Endothelial cell (in vitro differentiated cells): ENCODE measurements around the gene KIF26A. TPM values are rescaled to one million over a fixed set of nuclear protein-coding genes. Genes with fewer than 3 reads are reported as not detected.

Source experiments
- DNase-seq: peaks from one replicate; pipeline ENCODE4 v3.0.0; 2021; ENCODE audit warnings: low spot score
- H3K27ac Mint-ChIP-seq: one replicate; pipeline ENCODE4 v1.8.0; 2021; ENCODE audit warnings: mixed read lengths, inconsistent platforms; ENCODE audit not compliant: unreplicated experiment
- H3K27me3 Mint-ChIP-seq: one replicate; pipeline ENCODE4 v1.8.0; 2021; ENCODE audit warnings: mild to moderate bottlenecking, moderate library complexity, mixed read lengths, inconsistent platforms; ENCODE audit not compliant: unreplicated experiment
- H3K36me3 Mint-ChIP-seq: one replicate; pipeline ENCODE4 v1.8.0; 2021; ENCODE audit warnings: mild to moderate bottlenecking, low read depth, mixed read lengths, inconsistent platforms; ENCODE audit not compliant: unreplicated experiment
- H3K4me1 Mint-ChIP-seq: one replicate; pipeline ENCODE4 v1.8.0; 2021; ENCODE audit warnings: mild to moderate bottlenecking, mixed read lengths, inconsistent platforms; ENCODE audit not compliant: unreplicated experiment
- H3K4me3 Mint-ChIP-seq: one replicate; pipeline ENCODE4 v1.8.0; 2021; ENCODE audit warnings: mild to moderate bottlenecking, mixed read lengths, inconsistent platforms; ENCODE audit not compliant: unreplicated experiment
- H3K9me3 Mint-ChIP-seq: one replicate; pipeline ENCODE4 v1.8.0; 2021; ENCODE audit warnings: mixed read lengths, inconsistent platforms; ENCODE audit not compliant: unreplicated experiment
- CTCF ChIP-seq: fragments of 200-600 bp; sonication (generic); IDR thresholded peaks from one replicate; pipeline ENCODE4 v1.5.0; 2021; ENCODE audit warnings: antibody characterized with exemption; ENCODE audit not compliant: unreplicated experiment
- total RNA-seq: library from RNA; stranded (reverse); fragmentation: NEBNext Ultra II Directional; extraction: Animal tissue kit (Norgen Biotek cat#: 25700); gene quantifications from one replicate; pipeline ENCODE4 v1.2.1, GENCODE V29; 2021; ENCODE audit not compliant: unreplicated experiment

The KIF26A gene
- total RNA-seq, 1 donor from 2014 or later: 96.9 TPM

DNA sequence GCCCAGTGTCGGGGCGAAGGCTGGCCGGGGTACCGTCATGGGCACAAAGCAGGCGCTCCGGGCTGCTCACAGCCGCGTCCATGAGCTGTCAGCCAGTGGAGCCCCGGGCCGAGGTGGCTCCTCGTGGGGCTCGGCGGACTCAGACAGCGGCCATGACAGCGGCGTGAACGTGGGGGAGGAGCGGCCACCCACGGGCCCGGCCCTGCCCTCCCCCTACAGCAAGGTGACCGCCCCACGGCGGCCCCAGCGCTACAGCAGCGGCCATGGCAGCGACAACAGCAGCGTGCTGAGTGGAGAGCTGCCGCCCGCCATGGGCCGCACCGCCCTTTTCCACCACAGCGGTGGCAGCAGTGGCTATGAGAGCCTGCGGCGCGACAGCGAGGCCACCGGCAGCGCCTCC lies 39.0 kb downstream of the KIF26A start:
- Mint-ChIP-seq H3K27ac (no peak overlapping the region), H3K4me1 (peaks cover 7% of the 10 kb centered on the region), H3K36me3 (peaks cover 3% of the 10 kb centered on the region), H3K4me3 (no peak overlapping the region), H3K27me3 (peaks cover 16% of the 10 kb centered on the region), H3K9me3 (no peaks in the 10 kb centered on the region)
- DNase-seq: no peak
- TF ChIP-seq CTCF: no peak

- TF ChIP-seq CTCF: no peak
- Mint-ChIP-seq H3K27me3 (peaks cover 16% of the 10 kb centered on the region), H3K4me1 (peaks cover 7% of the 10 kb centered on the region), H3K4me3 (no peak overlapping the region), H3K9me3 (no peaks in the 10 kb centered on the region), H3K27ac (no peak overlapping the region), H3K36me3 (peaks cover 3% of the 10 kb centered on the region)
- no peak for DNase-seq
These were observed 39.9 kb downstream of the KIF26A start for GRCh38 chr14:104178279-104178678.

GRCh38 chr14:104179126-104179525 lies 40.7 kb downstream of the KIF26A start:
- no peak for TF ChIP-seq CTCF
- H3K9me3 Mint-ChIP-seq: no peaks in the 10 kb centered on the region
- peaks cover 7% of the 10 kb centered on the region for H3K4me1 Mint-ChIP-seq
- H3K27me3 Mint-ChIP-seq: peaks cover 16% of the 10 kb centered on the region
- H3K27ac Mint-ChIP-seq: no peak overlapping the region
- no peak for DNase-seq
- H3K4me3 Mint-ChIP-seq: no peak overlapping the region
- H3K36me3 Mint-ChIP-seq: peaks cover 3% of the 10 kb centered on the region

GRCh38 chr14:104179564-104180129 lies 41.3 kb downstream of the KIF26A start:
- DNase-seq: no peak
- Mint-ChIP-seq H3K4me1 (peaks cover 11% of the 10 kb centered on the region), H3K4me3 (no peak overlapping the region), H3K9me3 (no peaks in the 10 kb centered on the region), H3K36me3 (peaks cover 3% of the 10 kb centered on the region), H3K27ac (peak overlapping the region; percentile 18), H3K27me3 (peaks cover 17% of the 10 kb centered on the region)
- TF ChIP-seq CTCF: no peak

- peak overlapping the region; percentile 81 for H3K4me3 Mint-ChIP-seq
- no peak for TF ChIP-seq CTCF
- peaks cover 17% of the 10 kb centered on the region for H3K27me3 Mint-ChIP-seq
- H3K27ac Mint-ChIP-seq: peak overlapping the region; percentile 84
- no peak for DNase-seq
- H3K9me3 Mint-ChIP-seq: no peaks in the 10 kb centered on the region
- peaks cover 11% of the 10 kb centered on the region for H3K4me1 Mint-ChIP-seq
- H3K36me3 Mint-ChIP-seq: peaks cover 3% of the 10 kb centered on the region
These were observed 42.3 kb downstream of the KIF26A start for GRCh38 chr14:104180561-104181165.
